SKM-1 treated with dmso at 0.1 percent for 144 hours (cell line): Measurements from ENCODE around the gene IFT74.

Experiments
- DNase-seq: peaks from one replicate; lab custom pipeline; 2025; ENCODE audit not compliant: unreplicated experiment; lab: John Stamatoyannopoulos, UW

Gene IFT74

GRCh38 chr9:26955921-26956859 is at the start of gene IFT74:
IFT74 (plus strand) TSS chr9:26956412; CDS start chr9:26961968, 5,556 bp downstream.
- peak; percentile 95 for DNase-seq

DNA sequence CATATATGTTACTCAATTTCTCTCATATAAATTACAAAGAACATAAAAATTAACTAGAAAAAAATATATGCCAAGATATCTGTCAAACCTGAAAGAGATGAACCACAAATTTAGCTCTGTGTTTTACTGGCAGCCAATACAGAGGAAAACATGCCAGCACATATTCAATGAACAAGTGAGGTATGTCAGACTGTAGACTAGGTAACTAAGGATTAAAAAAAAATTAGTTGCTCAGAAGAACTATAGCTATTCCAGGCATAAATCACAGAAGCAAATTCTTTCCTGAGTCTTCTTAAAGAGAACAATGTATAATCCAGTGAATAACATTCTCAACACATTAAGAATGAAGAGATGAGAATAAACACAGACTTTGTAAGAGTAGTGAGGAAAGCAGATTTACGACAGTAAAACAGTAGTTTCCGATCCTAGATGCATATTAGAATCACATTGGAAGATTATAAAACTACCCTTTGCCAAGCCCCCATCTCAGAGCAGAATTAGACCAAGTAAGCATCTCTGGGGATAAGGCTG is 43.0 kb upstream of the IFT74 start:
- no peak for DNase-seq

DNA sequence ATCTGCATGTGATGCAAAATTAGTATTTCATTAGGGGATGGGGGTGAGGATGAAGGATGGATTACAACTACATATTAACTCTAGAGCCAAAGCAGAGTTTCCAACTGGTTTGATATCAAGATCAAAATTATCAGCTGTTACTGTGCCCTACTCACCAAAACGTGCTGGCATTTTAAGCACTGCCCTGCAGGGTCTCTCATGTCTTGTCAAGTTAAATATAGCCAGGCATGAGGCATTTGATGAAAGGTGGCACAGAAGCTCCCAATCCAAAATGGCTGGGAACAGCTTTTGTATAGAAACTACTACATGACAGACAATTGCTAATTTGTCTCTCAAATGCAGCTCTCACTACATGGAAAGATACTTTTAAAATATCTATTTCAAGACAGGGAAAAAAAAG is 36.5 kb upstream of the IFT74 start:
- DNase-seq = no peak

- no peak for DNase-seq
These were observed 30.6 kb upstream of the IFT74 start for GRCh38 chr9:26925609-26926008.

DNA sequence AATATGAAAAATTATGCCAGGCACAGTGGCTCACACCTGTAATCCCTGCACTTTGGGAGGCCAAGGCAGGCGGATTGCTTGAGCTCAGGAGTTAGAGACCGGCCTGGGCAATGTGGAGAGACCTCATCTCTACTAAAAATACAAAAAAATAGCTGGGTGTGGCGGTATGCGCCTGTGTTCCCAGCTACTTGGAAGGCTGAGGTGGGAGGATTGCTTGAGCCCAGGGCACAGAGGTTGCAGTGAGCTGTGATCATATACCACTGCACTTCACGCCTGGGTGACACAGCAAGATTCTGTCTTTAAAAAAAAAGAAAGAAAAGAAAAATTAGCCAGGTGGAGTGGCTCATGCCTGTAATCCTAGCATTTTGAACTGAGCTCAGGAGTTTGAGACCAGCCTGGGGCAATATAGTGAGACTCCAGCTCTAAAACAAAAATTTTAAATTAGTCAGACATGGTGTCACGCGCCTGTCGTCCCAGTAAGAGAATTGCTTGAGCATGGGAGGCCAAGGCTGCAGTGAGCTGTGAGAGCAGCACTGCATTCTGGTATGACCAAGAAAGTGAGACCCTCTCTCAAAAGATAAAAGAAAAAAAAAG is 27.2 kb upstream of the IFT74 start:
- no peak for DNase-seq

- no peak for DNase-seq
These were observed 20.4 kb upstream of the IFT74 start for GRCh38 chr9:26935847-26936246.

- DNase-seq = no peak
These were observed 18.3 kb upstream of the IFT74 start for GRCh38 chr9:26937816-26938371.

- no peak for DNase-seq
These were observed 16.1 kb upstream of the IFT74 start for GRCh38 chr9:26939955-26940711.

DNA sequence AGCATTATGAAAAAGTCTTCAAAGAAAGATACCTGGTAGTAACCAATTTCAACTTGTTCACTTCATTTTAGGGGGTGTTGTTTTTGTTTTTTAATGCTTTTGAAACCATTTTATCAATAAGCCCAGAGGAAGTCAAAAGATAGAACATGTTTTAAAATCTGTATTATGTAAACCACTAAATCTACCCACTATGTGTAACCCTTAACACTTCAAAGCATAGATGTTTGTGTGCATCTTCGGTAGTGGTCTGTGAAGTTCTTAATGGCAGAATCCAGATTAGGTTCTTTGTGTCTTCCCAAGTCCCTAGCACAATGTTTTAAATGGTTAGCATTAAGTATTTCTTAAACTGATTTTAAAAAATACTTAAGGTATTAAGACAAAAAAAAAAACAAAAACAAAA is 15.4 kb upstream of the IFT74 start:
- no peak for DNase-seq

GRCh38 chr9:26945591-26945990 is 10.6 kb upstream of the IFT74 start:
- no peak for DNase-seq

GRCh38 chr9:26946753-26947727 is 9.2 kb upstream of the IFT74 start, which contains the start of gene PLAA:
PLAA (minus strand) TSS chr9:26947242; CDS start chr9:26947045, 197 bp downstream.
- DNase-seq = peak; percentile 85

- no peak for DNase-seq
These were observed 8.5 kb upstream of the IFT74 start for GRCh38 chr9:26947736-26948135.

GRCh38 chr9:26949637-26950069 is 6.6 kb upstream of the IFT74 start:
- no peak for DNase-seq

- DNase-seq = no peak
These were observed 5.7 kb upstream of the IFT74 start for GRCh38 chr9:26950521-26950920.

GRCh38 chr9:26951794-26952193 is 4.4 kb upstream of the IFT74 start:
- no peak for DNase-seq

DNA sequence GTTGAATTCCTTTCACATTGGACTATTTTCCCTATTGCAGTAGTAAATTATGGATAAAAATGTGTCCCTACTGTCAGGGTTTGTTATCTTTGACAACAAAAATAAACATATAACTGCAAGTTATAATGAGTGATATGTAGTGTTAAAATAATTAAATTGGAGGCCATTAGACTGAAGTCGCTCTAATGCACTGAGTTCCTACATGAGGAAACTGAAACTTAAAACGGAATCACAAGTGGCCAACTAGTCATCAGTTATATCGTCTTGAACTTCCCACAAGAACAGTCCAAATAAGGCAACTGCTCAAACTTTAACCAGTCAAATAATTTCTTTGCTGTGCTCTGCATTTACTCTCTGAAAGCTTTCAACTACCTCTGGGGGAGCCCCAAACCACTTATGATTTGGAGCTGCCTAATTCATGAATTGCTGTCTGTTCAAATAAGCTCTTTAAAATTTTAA is 2.1 kb upstream of the IFT74 start:
- peak; percentile 12 for DNase-seq

GRCh38 chr9:26955222-26955903 is 849 bp upstream of the IFT74 start:
- peak; percentile 40 for DNase-seq

DNA sequence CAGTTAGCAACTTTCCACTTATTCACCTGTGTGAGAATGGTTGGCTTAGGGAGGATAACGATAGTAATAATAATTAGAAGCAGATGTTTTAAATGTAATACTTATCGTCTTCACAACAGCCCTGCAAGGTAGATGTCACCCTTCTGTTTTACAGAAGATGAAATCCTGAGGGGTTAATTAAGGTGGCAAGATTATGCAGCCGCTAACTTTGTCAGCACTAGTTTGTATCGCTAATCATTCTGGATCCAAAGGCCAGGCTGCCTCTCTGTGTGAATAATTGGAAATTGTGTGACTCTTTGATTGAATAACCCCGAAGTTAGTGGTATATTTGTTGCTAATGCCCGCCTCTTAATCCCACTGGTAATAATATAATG is 635 bp downstream of the IFT74 start:
- no peak for DNase-seq

- DNase-seq = no peak
These were observed 15.5 kb downstream of the IFT74 start for GRCh38 chr9:26971721-26972120.
